WTC11 (cell line): ENCODE results near the gene SUPT20H. TPM values are rescaled to one million over a fixed set of nuclear protein-coding genes. Genes with fewer than 3 reads are reported as not detected.
"Not testable (repeated sequence)": the region's sequence is repeated elsewhere in the genome, so short reads cannot be mapped to it uniquely, and the experiment has no call there.

Source experiments
- ATAC-seq: fragments of 200-7000 bp; cut with Tn5 transposase; 2 replicates; pipeline ENCODE4 v1.10.0; 2021; ENCODE audit warnings: mild to moderate bottlenecking, moderate library complexity
- CTCF ChIA-PET: fragments of 300-600 bp; sonication (Branson Sonifier 250); formaldehyde crosslinking; loops from one replicate; lab custom pipeline; 2021; ENCODE audit warnings: antibody characterized with exemption; lab: Charles Lee
- POLR2A ChIA-PET: fragments of 350-600 bp; sonication (Branson Sonifier 250); formaldehyde crosslinking; loops from one replicate; lab custom pipeline; 2021; ENCODE audit warnings: antibody characterized with exemption; lab: Charles Lee
- DNase-seq: peaks from one replicate; pipeline ENCODE4 v3.0.0; 2021; ENCODE audit warnings: low spot score
- H3K27ac Mint-ChIP-seq: 2 replicates; pipeline ENCODE4 v1.8.0; 2021; ENCODE audit warnings: mixed read lengths
- H3K27me3 Mint-ChIP-seq: 2 replicates; pipeline ENCODE4 v1.8.0; 2021; ENCODE audit warnings: low read depth, mild to moderate bottlenecking, moderate library complexity, mixed read lengths
- H3K36me3 Mint-ChIP-seq: 2 replicates; pipeline ENCODE4 v1.8.0; 2021; ENCODE audit warnings: mixed read lengths
- H3K4me1 Mint-ChIP-seq: 2 replicates; pipeline ENCODE4 v1.8.0; 2022; ENCODE audit warnings: mixed read lengths
- H3K4me3 Mint-ChIP-seq: 2 replicates; pipeline ENCODE4 v1.8.0; 2021; ENCODE audit warnings: mild to moderate bottlenecking, moderate library complexity, mixed read lengths
- H3K9me3 Mint-ChIP-seq: 2 replicates; pipeline ENCODE4 v1.8.0; 2021; ENCODE audit warnings: mixed read lengths
- FOXP1 ChIP-seq: sonication (generic); formaldehyde crosslinking; IDR thresholded peaks from 2 replicates; pipeline ENCODE4 v1.8.0; 2022; ENCODE audit warnings: missing genetic modification reagents, mild to moderate bottlenecking, moderate library complexity, borderline replicate concordance
- HMGA2 ChIP-seq: fragments of 250-450 bp; sonication (Bioruptor Pico); IDR thresholded peaks from 2 replicates; pipeline ENCODE4 v1.4.0; 2021; ENCODE audit warnings: mild to moderate bottlenecking, moderate library complexity
- NFYB ChIP-seq: sonication (generic); formaldehyde crosslinking; conservative IDR thresholded peaks from 2 replicates; pipeline ENCODE4 v1.8.0; 2022; ENCODE audit warnings: low read depth, missing genetic modification reagents
- NR1H2 ChIP-seq: sonication (generic); formaldehyde crosslinking; IDR thresholded peaks from 2 replicates; pipeline ENCODE4 v1.9.0; 2021; ENCODE audit warnings: mild to moderate bottlenecking, moderate library complexity, missing genetic modification reagents
- SMAD4 ChIP-seq: sonication (generic); formaldehyde crosslinking; IDR thresholded peaks from 2 replicates; pipeline ENCODE4 v1.8.0; 2022; ENCODE audit warnings: mild to moderate bottlenecking, missing genetic modification reagents
- SP1 ChIP-seq: sonication (generic); formaldehyde crosslinking; conservative IDR thresholded peaks from 2 replicates; pipeline ENCODE4 v1.8.1; 2022; ENCODE audit warnings: missing genetic modification reagents
- TCF7 ChIP-seq: sonication (generic); formaldehyde crosslinking; IDR thresholded peaks from 2 replicates; pipeline ENCODE4 v1.8.0; 2022; ENCODE audit warnings: mild to moderate bottlenecking, low read depth, missing genetic modification reagents, moderate library complexity
- ZBTB21 ChIP-seq: sonication (generic); formaldehyde crosslinking; IDR thresholded peaks from 2 replicates; pipeline ENCODE4 v1.8.1; 2023; ENCODE audit warnings: mild to moderate bottlenecking, missing genetic modification reagents, borderline replicate concordance
- ZNF138 ChIP-seq: sonication (generic); formaldehyde crosslinking; conservative IDR thresholded peaks from 2 replicates; pipeline ENCODE4 v1.8.1; 2022; ENCODE audit warnings: mild to moderate bottlenecking, moderate library complexity, missing genetic modification reagents
- ZNF219 ChIP-seq: sonication (generic); formaldehyde crosslinking; IDR thresholded peaks from 2 replicates; pipeline ENCODE4 v1.8.0; 2023; ENCODE audit warnings: missing genetic modification reagents, mild to moderate bottlenecking, borderline replicate concordance
- ZNF317 ChIP-seq: sonication (generic); formaldehyde crosslinking; IDR thresholded peaks from 2 replicates; pipeline ENCODE4 v1.8.1; 2023; ENCODE audit warnings: low read depth, mild to moderate bottlenecking, moderate library complexity, missing genetic modification reagents, borderline replicate concordance
- ZNF416 ChIP-seq: fragments of 250-450 bp; sonication (Bioruptor Pico); IDR thresholded peaks from 2 replicates; pipeline ENCODE4 v1.9.0; 2021; ENCODE audit warnings: mild to moderate bottlenecking, inconsistent platforms
- total RNA-seq: library from RNA; stranded (reverse); gene quantifications from 3 replicates; pipeline ENCODE4 v1.2.3, GENCODE V29; 2021
- TF ChIP-seq, protein P1 (sequence below): fragments of 250-450 bp; sonication (Bioruptor Pico); conservative IDR thresholded peaks from 2 replicates; pipeline ENCODE4 v1.9.0; 2021; ENCODE audit warnings: mild to moderate bottlenecking
- TF ChIP-seq, protein P2 (sequence below): fragments of 200-600 bp; IDR thresholded peaks from 2 replicates; pipeline ENCODE4 v1.8.0; 2022; ENCODE audit warnings: antibody characterized with exemption
- TF ChIP-seq, protein P3 (sequence below): sonication (generic); formaldehyde crosslinking; IDR thresholded peaks from 2 replicates; pipeline ENCODE4 v1.8.0; 2022; ENCODE audit warnings: mild to moderate bottlenecking, missing genetic modification reagents
- TF ChIP-seq, protein P4 (sequence below): sonication (generic); formaldehyde crosslinking; IDR thresholded peaks from 2 replicates; pipeline ENCODE4 v1.8.1; 2022; ENCODE audit warnings: low read depth, mild to moderate bottlenecking, moderate library complexity, missing genetic modification reagents, borderline replicate concordance
- TF ChIP-seq, protein P5 (sequence below): sonication (generic); formaldehyde crosslinking; IDR thresholded peaks from 2 replicates; pipeline ENCODE4 v1.8.0; 2022; ENCODE audit warnings: mild to moderate bottlenecking, missing genetic modification reagents

SUPT20H gene
- total RNA-seq, 1 experiment from 2014 or later, result 68.0 TPM

DNA sequence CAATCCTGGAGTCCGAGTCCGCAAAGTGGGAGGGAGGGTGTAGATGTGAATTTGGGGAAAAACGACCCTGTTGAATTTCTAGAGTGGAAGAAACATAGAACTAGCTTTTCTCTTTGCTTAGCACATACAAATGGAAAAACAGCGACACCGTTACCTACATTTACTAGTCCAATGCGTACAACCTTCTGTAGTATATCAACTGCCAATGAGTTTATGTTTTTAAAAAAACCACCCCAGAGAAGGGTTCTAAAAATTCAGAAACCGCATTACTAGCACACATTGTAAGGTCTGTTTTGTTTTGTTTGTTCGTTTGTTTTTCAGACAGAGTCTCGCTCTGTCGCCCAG is 332 bp upstream of the SUPT20H start:
- POLR2A ChIA-PET, result interaction anchor here (0.5 kb wide), 1 partner anchor 59 kb away, joined by 3 read pairs; the partner anchor contains the start of gene EXOSC8

DNA sequence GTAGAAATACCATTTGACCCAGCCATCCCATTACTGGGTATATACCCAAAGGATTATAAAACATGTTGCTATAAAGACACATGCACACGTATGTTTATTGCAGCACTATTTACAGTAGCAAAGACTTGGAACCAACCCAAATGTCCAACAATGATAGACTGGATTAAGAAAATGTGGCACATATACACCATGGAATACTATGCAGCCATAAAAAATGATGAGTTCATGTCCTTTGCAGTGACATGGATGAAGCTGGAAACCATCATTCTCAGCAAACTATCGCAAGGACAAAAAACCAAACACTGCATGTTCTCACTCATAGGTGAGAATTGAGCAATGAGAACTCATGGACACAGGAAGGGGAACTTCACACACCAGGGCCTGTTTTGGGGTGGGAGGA is 3.3 kb downstream of the SUPT20H start:
- H3K9me3 Mint-ChIP-seq, H3K4me1 Mint-ChIP-seq, H3K27me3 Mint-ChIP-seq, H3K27ac Mint-ChIP-seq, H3K4me3 Mint-ChIP-seq, DNase-seq, CTCF ChIA-PET, POLR2A ChIA-PET, ATAC-seq: not testable (repeated sequence)
- peaks cover 23% of the 10 kb centered on the region for H3K36me3 Mint-ChIP-seq

More for the DNA sequence above, 332 bp upstream of the SUPT20H start:
- H3K36me3 Mint-ChIP-seq, result peaks cover 14% of the 10 kb centered on the region
- peaks cover 11% of the 10 kb centered on the region for H3K4me1 Mint-ChIP-seq
- H3K4me3 Mint-ChIP-seq, result peak overlapping the region; percentile 92
- peak overlapping the region; percentile 65 for H3K27ac Mint-ChIP-seq
- CTCF ChIA-PET, result no interaction called here
- TF ChIP-seq, protein P1, sequence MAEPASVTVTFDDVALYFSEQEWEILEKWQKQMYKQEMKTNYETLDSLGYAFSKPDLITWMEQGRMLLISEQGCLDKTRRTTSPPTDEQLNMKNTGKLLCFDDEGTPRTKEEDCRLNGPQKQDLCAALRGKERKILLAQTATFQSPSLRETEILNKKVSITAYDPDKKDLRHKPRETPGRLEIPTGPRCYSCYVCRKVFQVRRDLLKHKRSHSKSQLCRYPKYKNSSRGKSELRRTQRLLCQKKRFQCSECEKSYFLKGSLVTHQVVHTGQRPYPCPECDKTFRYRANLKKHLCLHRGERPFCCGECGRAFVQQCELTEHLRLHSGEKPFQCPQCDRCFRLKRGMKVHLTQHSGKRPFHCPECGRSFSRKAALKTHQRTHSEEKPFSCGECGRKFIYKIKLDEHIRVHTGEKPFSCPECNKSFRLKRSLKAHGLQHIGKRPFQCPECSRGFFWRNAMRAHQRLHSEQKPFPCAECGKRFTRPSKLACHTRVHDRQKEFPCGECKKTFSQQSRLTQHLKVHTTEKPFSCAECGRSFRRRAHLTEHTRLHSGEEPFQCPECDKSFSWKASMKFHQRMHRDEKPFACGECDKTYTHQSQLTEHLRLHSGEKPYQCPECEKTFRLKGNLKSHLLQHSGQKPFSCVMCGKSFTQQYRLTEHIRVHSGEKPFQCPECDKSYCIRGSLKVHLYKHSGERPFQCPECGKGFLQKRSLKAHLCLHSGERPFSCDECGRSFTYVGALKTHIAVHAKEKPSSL (CRISPR knock-in tag), result no peak
- TF ChIP-seq NR1H2 (no peak), NFYB (CRISPR knock-in tag) (no peak)
- no peaks in the 10 kb centered on the region; the same call in 1 of the 2 replicates for H3K9me3 Mint-ChIP-seq
- peaks cover 4% of the 10 kb centered on the region; the same call in 1 of the 2 replicates for H3K27me3 Mint-ChIP-seq
- DNase-seq (no peak), ATAC-seq (no peak)

DNA sequence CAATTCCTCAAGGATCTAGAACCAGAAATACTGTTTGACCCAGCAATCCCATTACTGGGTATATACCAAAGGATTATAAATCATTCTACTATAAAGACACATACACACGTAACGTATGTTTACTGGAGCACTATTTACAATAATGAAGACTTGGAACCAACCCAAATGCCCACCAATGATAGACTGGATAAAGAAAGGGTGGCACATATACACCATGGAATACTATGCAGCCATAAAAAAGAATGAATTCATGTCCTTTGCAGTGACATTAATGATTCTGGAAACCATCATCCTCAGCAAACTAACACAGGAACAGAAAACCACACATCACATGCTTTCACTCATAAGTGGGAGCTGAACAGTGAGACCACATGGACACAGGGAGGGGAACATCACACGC is 6.4 kb downstream of the SUPT20H start:
- peaks cover 25% of the 10 kb centered on the region for H3K36me3 Mint-ChIP-seq
- CTCF ChIA-PET, H3K9me3 Mint-ChIP-seq, POLR2A ChIA-PET, H3K4me3 Mint-ChIP-seq, H3K27ac Mint-ChIP-seq, H3K4me1 Mint-ChIP-seq, DNase-seq, H3K27me3 Mint-ChIP-seq, ATAC-seq: not testable (repeated sequence)

DNA sequence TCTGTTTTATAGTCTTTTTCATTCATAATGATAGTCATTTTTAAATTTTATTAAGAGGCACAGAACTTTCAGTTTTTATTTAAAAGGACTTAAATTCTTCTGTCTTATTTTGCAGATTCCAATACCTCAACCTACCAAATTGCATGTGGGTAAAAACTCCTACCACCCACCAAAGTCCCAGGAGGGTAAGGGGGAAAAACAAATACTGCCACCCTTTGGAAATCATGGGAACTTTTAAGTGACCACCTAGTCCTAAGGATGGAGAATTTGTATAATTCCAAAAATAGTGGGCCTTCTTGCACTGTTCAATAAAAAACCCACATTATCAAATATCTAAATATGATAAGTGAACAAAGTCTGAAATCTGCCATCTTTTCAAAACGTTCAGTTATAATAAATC is 9.7 kb downstream of the SUPT20H start:
- CTCF ChIA-PET, result no interaction called here
- ATAC-seq, result peak; percentile 41
- Mint-ChIP-seq H3K36me3 (peaks cover 29% of the 10 kb centered on the region), H3K4me1 (no peaks in the 10 kb centered on the region), H3K4me3 (no peak overlapping the region), H3K27me3 (no peaks in the 10 kb centered on the region), H3K9me3 (peaks cover 3% of the 10 kb centered on the region; the same call in 1 of the 2 replicates), H3K27ac (no peak overlapping the region)
- DNase-seq, result no peak
- TF ChIP-seq, protein P2, sequence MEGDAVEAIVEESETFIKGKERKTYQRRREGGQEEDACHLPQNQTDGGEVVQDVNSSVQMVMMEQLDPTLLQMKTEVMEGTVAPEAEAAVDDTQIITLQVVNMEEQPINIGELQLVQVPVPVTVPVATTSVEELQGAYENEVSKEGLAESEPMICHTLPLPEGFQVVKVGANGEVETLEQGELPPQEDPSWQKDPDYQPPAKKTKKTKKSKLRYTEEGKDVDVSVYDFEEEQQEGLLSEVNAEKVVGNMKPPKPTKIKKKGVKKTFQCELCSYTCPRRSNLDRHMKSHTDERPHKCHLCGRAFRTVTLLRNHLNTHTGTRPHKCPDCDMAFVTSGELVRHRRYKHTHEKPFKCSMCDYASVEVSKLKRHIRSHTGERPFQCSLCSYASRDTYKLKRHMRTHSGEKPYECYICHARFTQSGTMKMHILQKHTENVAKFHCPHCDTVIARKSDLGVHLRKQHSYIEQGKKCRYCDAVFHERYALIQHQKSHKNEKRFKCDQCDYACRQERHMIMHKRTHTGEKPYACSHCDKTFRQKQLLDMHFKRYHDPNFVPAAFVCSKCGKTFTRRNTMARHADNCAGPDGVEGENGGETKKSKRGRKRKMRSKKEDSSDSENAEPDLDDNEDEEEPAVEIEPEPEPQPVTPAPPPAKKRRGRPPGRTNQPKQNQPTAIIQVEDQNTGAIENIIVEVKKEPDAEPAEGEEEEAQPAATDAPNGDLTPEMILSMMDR, result 0 out of 2 replicates have a peak, but pooled peaks have one; percentile 15
- TF ChIP-seq ZNF317 (CRISPR knock-in tag), result no peak
- POLR2A ChIA-PET, result no interaction called here

DNA sequence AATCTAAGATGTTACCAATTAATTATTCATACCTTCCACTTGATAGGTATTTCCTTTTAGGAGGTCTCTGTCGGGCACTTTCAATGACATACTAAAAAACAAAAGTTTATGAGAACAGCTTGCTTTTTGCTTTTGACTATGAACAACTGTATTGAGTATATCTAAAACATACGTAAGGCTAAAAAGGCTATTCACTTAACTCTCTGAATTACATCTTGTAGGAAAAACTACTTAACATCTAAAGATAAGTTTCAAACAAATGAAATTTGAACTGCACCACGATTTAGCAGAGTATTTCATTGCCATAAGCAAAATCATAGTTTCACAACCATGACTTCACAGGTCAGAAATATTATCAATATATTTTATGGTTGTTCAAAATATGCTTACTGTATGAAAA is 11.6 kb downstream of the SUPT20H start:
- H3K27me3 Mint-ChIP-seq, result no peaks in the 10 kb centered on the region
- no peak overlapping the region for H3K4me3 Mint-ChIP-seq
- H3K27ac Mint-ChIP-seq, result no peak overlapping the region
- peaks cover 33% of the 10 kb centered on the region for H3K36me3 Mint-ChIP-seq
- POLR2A ChIA-PET, result no interaction called here
- H3K9me3 Mint-ChIP-seq, result no peaks in the 10 kb centered on the region
- TF ChIP-seq NFYB (CRISPR knock-in tag), result no peak
- no peak for TF ChIP-seq ZNF416 (CRISPR knock-in tag)
- no peak for TF ChIP-seq ZNF219 (CRISPR knock-in tag)
- no peak for TF ChIP-seq ZBTB21 (CRISPR knock-in tag)
- TF ChIP-seq, all 79 proteins: peak for 0
- CTCF ChIA-PET, result no interaction called here
- DNase-seq (no peak), ATAC-seq (no peak)
- H3K4me1 Mint-ChIP-seq, result no peaks in the 10 kb centered on the region

DNA sequence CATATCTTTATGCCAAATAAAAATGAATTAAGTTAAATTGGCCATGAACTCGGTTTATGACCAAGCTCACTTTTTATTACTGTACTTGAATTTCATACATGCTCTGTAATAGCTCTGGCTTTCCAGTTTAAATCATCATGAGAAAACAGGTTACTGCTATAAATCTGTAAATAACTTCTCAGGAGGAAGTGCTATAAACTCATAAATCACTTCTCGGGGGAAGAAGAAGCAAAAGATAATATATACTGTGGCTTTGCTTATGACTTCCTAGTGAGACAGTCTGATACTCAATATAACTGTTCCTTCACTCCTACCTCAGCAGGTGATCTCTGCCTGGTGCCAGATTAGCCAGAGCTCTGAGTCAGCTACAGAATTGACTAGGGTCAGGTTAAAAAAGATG is 12.5 kb downstream of the SUPT20H start:
- Mint-ChIP-seq H3K36me3 (peaks cover 40% of the 10 kb centered on the region), H3K27me3 (no peaks in the 10 kb centered on the region), H3K9me3 (no peaks in the 10 kb centered on the region), H3K4me3 (no peak overlapping the region), H3K27ac (no peak overlapping the region), H3K4me1 (no peaks in the 10 kb centered on the region)
- ATAC-seq (no peak), DNase-seq (no peak)
- ChIA-PET CTCF (no interaction called here), POLR2A (no interaction called here)
- TF ChIP-seq, protein P3, sequence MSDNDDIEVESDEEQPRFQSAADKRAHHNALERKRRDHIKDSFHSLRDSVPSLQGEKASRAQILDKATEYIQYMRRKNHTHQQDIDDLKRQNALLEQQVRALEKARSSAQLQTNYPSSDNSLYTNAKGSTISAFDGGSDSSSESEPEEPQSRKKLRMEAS (CRISPR knock-in tag), result no peak
- TF ChIP-seq HMGA2 (CRISPR knock-in tag) (no peak), SP1 (CRISPR knock-in tag) (no peak), TCF7 (CRISPR knock-in tag) (no peak), SMAD4 (no peak), FOXP1 (CRISPR knock-in tag) (no peak), ZNF138 (no peak)
- TF ChIP-seq, protein P4, sequence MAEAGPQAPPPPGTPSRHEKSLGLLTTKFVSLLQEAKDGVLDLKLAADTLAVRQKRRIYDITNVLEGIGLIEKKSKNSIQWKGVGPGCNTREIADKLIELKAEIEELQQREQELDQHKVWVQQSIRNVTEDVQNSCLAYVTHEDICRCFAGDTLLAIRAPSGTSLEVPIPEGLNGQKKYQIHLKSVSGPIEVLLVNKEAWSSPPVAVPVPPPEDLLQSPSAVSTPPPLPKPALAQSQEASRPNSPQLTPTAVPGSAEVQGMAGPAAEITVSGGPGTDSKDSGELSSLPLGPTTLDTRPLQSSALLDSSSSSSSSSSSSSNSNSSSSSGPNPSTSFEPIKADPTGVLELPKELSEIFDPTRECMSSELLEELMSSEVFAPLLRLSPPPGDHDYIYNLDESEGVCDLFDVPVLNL (CRISPR knock-in tag), result no peak
- TF ChIP-seq, protein P5, sequence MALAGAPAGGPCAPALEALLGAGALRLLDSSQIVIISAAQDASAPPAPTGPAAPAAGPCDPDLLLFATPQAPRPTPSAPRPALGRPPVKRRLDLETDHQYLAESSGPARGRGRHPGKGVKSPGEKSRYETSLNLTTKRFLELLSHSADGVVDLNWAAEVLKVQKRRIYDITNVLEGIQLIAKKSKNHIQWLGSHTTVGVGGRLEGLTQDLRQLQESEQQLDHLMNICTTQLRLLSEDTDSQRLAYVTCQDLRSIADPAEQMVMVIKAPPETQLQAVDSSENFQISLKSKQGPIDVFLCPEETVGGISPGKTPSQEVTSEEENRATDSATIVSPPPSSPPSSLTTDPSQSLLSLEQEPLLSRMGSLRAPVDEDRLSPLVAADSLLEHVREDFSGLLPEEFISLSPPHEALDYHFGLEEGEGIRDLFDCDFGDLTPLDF (CRISPR knock-in tag), result no peak
